MM.1S (cell line): Measurements from ENCODE around the gene DPEP2NB.

Experiments
- CTCF ChIP-seq: fragments of 300-600 bp; sonication (generic); IDR thresholded peaks from 2 replicates; pipeline ENCODE4 v1.5.1; 2016; ENCODE audit warnings: antibody characterized with exemption, low read length, mixed read lengths
- EZH2 ChIP-seq: fragments of 300-600 bp; sonication (generic); optimal IDR thresholded peaks from 2 replicates; pipeline ENCODE3; 2017; ENCODE audit warnings: low read depth, mild to moderate bottlenecking, antibody characterized with exemption, low read length, mixed read lengths
- EZH2phosphoT487 ChIP-seq: fragments of 300-600 bp; sonication (generic); IDR thresholded peaks from 2 replicates; pipeline ENCODE4 v1.6.1; 2018; ENCODE audit warnings: antibody characterized with exemption, low read length

GRCh38 chr16:67996666-67997065, 19.0 kb downstream of the DPEP2NB start:
- TF ChIP-seq EZH2 (no peak), CTCF (no peak), EZH2phosphoT487 (no peak)
